Stimulated activated CD4-positive, alpha-beta T cell treated with anti-CD3 and anti-CD28 coated beads, Interleukin-12 subunit alpha, Interleukin-12 subunit beta, amount 100 ng/mL, for 48 hours (primary cell): Measurements from ENCODE around the gene NRL.

Source experiments
- DNase-seq, 3 donors: peaks; one replicate each; pipeline ENCODE4 v3.0.0-alpha.2; 2020; ENCODE audit warnings: low read depth in 2 of 3, low spot score in 1 of 3

Gene NRL

DNA sequence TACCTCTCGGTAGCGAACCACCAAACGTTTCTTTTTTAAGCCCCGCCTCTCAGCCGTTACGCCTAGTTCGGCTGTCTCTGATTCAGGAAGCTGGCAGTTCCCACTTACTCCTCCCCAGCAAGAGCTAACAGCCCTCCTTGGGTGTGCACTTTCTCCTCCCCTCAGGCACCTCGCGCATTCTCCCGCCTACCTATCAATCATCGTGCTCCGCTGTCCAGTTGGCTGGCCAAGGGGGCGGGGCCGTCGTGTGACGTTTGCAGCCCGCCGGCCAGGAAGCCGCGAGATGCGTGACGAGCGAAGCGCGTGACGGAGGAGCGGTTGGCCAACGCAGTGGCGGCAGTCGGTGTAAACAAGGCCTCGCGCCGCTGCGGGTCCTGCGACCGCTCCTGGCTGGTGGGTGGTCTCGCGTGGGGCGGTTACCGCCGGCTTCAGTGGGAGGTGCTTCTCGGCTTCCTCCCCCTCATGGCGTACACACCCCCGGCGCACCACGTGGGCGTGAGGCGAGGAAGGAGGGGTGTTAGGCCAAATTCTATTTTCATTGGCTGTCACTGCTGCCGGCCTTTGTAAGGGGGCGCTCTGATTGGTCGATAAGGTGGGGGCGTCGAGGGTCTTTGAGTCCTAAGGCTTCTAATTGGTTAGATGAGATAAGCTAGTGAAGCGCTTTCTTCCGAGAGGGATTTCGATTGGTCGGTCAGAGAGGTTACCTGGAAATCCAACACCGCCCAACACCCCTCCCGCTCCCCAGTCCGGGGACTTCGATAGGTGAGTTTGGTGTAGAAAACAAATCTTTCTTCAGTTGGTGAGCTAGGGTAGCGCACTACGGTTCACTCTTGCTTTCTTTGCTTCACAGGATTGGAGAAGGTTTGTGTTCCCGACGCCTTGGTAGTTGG lies at the start of gene NRL, which contains the start of gene DCAF11:
Gene NRL (minus strand): TSS at position 418 of the 890 bp plus-strand sequence. CDS start 32,101 bp downstream, outside the sequence.
Gene DCAF11 (plus strand): TSS at position 246 of the 890 bp plus-strand sequence. CDS start 818 bp downstream, outside the sequence.
- peak; percentile 95 to 98 (median 98) for DNase-seq

DNA sequence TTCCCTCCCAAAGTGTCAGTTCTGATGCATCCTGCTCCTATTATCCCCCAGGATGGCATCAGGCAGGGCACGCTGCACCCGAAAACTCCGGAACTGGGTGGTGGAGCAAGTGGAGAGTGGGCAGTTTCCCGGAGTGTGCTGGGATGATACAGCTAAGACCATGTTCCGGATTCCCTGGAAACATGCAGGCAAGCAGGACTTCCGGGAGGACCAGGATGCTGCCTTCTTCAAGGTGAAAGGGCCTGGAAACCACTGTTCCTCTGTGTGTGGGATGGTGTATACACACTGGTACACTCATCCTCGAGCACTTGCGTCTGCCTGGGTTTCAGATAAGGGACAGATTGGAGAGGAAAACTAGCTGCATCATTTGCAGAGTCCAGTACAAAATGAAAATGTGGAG lies 47.3 kb upstream of the NRL start:
- peak in 1 of 3 donors; percentile 26 for DNase-seq

DNA sequence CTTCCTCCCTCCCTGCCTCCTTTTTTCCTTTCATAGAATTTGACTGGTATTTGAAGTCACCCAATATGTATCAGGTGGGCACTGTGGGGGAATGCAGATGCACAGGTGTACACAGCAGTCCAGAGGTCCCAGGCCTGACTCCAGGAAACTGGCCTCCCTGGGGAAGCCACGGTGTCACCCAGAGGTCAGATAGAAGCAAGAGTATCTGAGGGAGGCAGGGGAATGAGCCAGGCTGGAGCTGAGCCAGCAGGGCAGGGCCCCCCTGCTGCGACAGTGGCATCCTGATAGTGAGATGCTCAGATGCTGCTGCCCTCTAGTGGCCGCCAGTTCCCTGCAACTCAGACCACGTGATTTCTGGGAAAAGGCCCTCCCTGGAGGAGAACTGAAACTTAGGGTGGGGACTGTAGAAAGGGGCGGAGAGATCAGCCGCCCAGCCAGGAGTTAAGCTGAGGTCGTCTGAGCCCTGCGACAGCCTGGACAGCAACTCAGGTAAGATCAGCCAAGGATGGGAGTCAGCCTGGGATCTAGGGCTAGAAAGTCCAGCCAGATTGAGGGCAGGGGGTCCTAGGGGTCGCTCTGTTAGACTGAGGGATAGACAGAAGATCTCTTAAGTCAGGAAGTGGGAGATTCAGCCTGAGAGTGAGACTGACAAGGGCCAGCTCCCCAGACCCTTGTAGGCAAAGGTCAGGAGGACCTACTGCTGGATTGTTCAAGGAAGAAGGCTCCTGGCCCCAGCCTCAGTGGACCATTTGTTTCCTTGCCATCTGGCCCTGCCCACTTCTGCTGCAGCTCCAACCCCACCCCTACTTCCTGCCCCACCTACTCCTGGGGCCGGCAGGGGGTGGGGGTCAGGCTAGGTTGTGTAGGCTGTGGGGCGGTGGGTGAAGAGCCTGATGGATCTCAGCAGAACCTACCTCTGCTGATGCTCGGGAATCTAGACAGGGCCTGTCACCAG lies 46.4 kb upstream of the NRL start, which contains the start of gene IRF9:
Gene IRF9 (plus strand): TSS at position 416 of the 955 bp plus-strand sequence. CDS start 880 bp downstream, outside the sequence.
- peak; percentile 92 to 100 (median 98) for DNase-seq

DNA sequence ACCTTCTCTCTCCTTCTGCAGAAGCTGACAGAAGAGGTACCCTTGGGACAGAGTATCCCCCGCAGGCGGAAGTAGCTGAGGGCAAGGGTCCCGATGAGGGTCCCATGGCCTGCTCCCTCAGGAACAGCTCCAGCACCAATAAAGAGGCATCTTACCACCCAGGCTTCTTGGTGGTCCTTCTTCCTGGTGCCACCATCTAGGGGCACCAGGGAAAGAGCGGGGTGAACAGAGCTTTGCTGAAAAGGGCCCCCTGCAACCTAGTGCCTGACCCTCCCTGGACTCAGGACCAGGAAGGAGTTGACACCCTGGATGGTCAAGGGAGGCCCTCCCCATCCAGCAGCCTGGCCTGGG lies 45.7 kb upstream of the NRL start:
- no peak for DNase-seq

DNA sequence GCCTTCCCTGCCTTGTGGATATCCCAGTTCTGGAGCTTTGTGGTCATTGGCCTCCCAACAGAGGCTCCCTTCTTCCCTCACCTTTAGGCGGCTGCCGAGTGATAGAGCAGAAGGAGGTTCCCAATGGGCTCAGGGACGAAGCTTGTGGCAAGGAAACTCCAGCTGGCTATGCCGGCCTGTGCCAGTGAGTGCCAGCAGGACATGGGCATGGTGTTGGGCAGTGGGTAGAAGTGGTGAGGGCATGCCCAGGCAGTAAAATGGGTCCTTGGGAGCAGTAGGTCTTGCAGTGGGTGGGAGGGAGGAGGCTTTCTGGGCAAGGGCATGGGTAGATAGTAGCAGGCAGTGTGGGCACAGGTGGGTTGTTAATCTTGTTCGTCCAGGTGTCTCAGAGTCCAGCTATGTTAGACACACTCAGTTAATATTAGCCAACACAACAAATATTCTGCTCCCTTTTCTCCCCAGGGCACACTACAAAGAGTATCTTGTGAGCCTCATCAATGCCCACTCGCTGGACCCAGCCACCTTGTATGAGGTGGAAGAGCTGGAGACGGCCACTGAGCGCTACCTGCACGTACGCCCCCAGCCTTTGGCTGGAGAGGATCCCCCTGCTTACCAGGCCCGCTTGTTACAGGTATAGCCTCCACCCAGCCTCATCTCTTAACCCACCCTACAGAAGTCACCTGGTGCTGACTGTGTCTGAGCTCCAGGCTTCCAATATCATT lies 45.2 kb upstream of the NRL start:
- DNase-seq, result no peak

DNA sequence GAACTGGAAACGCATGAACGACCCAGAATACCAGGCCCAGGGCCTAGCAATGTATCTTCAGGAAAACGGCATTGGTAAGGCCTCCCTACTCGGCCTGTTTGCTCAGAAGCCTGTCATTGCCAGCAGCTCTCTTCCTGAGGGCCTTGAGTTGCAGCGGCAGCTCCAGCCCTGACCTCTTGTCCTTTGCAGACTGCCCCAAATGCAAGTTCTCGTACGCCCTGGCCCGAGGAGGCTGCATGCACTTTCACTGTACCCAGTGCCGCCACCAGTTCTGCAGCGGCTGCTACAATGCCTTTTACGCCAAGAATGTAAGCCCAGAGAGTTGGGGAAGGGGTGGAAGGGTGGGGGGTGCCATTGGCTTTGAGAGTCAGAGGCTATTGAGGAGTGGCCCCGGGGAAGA lies 42.6 kb upstream of the NRL start:
- DNase-seq, result no peak

DNA sequence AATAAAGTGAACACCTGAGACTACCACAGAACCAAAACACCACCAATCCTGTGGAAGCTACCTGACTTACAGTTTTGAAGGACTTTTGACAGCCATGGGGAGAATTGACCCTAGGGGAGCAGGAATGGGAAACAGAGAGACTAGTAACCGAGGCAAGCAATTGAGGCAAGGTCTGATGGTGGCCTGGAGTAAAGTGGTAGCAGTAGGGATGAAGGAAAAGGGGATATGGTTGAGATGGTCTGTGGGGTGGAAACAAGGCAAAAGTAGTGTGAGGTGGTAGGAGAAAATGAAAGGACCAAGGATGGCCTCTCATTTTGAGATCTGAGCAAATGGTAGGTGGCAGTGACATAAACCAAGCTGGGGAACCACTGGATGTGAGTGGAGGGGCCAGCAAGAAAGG lies 42.1 kb upstream of the NRL start:
- no peak for DNase-seq

DNA sequence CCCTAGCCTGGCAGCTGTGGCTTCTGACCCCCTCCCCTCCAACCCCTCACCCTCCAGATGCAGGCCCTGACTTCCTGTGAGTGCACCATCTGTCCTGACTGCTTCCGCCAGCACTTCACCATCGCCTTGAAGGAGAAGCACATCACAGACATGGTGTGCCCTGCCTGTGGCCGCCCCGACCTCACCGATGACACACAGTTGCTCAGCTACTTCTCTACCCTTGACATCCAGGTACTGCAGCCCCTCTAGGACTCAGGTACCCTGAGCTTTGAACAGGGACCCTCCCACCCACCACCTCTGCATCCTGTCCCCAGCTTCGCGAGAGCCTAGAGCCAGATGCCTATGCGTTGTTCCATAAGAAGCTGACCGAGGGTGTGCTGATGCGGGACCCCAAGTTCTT lies 40.4 kb upstream of the NRL start:
- no peak for DNase-seq

DNA sequence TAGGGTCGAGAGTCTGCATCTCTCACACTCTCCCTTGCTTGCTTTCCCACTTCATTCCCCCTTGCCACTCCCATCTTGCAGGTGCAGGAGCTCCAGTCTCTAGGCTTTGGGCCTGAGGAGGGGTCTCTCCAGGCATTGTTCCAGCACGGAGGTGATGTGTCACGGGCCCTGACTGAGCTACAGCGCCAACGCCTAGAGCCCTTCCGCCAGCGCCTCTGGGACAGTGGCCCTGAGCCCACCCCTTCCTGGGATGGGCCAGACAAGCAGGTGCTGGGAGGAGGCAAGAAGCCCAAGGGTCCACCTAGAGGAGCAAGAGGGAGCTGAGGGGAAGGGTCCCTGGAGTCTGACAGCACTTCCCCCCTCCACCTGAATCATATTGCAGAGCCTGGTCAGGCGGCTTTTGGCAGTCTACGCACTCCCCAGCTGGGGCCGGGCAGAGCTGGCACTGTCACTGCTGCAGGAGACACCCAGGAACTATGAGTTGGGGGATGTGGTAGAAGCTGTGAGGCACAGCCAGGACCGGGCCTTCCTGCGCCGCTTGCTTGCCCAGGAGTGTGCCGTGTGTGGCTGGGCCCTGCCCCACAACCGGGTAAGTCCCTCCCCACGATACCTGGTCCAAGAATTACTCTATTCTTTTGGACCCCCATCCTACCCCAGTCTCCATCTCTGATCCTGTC lies 36.8 kb upstream of the NRL start:
- DNase-seq, result no peak

DNA sequence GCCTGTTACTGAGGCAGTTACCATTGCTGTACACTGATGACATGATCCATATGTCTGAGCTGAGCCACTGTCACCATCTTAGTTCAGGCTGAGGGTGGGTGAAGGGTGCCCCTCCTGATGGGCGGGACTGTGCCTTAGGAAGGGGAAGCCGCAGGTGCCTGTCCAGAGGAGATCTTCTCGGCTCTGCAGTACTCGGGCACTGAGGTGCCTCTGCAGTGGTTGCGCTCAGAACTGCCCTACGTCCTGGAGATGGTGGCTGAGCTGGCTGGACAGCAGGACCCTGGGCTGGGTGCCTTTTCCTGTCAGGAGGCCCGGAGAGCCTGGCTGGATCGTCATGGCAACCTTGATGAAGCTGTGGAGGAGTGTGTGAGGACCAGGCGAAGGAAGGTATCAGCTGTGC lies 36.2 kb upstream of the NRL start:
- DNase-seq, result no peak

DNA sequence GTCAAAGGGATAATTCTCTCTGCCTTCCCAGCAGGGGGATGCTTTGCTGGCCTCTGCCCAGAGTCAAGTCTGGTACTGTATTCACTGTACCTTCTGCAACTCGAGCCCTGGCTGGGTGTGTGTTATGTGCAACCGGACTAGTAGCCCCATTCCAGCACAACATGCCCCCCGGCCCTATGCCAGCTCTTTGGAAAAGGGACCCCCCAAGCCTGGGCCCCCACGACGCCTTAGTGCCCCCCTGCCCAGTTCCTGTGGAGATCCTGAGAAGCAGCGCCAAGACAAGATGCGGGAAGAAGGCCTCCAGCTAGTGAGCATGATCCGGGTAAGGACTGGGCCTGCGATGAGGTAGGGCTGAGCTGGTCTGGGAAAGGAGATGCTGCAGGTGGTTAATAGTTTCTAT lies 35.8 kb upstream of the NRL start:
- no peak for DNase-seq

DNA sequence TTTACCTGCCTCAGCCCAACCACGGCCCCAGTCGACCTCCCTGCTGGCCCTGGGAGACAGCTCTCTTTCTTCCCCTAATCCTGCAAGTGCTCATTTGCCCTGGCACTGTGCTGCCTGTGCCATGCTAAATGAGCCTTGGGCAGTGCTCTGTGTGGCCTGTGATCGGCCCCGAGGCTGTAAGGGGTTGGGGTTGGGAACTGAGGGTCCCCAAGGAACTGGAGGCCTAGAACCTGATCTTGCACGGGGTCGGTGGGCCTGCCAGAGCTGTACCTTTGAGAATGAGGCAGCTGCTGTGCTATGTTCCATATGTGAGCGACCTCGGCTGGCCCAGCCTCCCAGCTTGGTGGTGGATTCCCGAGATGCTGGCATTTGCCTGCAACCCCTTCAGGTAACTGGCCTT lies 35.3 kb upstream of the NRL start:
- no peak for DNase-seq

DNA sequence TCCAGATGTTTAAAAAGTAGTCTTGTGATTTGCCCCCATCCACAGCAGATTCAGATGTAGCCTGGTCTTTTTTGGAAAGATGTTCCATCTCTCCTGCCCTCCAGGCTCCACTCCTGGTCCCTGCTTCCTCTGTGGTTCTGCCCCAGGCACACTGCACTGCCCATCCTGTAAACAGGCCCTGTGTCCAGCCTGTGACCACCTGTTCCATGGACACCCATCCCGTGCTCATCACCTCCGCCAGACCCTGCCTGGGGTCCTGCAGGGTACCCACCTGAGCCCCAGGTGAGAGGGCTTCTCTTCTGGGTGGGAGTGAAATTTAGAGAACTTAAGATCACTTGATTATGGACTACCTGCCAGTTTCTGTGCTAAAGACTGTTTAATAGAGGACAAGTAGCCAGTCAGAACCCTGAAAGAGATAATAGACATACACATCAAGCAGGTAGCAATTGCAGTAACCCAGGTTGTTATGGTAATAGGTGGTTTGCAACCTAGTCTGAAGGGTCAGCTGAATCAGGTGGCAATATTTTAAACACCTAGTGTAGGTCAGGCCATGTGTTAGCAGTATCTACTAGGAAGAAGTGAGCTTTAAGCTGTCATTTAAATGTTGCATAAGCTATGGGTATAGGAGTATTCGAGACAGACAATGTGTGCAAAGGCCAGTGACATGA lies 34.7 kb upstream of the NRL start:
- no peak for DNase-seq

DNA sequence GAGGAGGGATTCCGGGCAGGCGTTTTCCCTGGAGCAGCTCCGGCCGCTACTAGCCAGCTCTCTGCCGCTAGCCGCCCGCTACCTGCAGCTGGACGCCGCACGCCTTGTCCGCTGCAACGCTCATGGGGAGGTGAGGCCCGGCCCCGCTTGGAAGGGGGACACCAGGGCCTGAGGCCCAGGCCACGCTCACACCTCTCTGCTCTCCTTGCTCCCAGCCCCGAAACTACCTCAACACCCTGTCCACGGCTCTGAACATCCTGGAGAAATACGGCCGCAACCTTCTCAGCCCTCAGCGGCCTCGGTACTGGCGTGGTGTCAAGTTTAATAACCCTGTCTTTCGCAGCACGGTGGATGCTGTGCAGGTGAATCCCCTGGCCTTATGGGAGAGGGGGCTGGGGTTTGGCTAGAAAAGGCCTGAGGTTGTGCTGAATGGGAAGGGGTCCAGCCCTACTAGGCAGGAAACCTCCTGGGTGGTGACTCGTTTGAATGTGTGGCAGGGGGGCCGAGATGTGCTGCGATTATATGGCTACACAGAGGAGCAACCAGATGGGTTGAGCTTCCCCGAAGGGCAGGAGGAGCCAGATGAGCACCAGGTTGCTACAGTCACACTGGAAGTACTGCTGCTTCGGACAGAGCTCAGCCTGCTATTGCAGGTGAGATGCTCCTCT lies 33.1 kb upstream of the NRL start:
- DNase-seq, result no peak

DNA sequence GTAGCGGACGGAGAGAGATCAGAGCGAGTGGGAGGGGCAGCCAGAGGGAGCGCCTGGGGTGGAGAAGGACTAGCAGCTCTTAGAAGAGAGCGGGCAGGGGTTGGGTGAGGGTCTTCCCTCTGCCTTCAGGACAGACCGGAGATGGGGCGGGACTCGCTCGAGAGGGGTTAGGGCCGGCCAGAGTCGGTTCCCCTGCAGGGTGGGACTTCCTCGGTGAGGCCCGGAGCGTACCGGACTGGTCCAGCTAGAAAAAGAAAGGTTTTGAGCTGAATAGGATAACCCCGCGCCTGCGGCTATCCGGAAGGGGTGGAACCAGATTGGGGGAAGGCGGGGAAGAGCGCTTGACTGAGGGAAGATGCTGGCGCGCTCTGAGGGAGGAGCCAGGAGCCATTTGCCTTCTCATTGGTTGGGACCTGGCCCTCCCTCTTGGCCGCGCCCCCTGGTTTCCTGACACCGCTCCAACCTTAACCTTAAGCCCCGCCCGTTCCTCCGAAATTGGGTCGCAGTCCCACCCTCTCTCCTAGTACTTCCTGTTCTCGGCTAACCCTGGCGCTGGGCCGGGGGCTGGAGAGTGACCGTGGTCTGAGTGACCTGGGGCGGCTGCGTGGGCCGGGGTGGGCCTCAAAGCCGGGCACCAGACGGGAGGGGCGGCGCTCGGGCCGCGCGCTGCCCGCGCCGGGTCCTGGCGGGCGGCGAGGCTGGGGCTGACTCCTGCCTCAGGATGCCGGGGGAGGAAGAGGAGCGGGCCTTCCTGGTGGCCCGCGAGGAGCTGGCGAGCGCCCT lies 32.4 kb upstream of the NRL start, which contains the start of gene RNF31:
Gene RNF31 (plus strand): TSS at position 521 of the 783 bp plus-strand sequence. CDS start 201 bp downstream, at position 722.
- DNase-seq, result peak; percentile 96 to 98 (median 96)

DNA sequence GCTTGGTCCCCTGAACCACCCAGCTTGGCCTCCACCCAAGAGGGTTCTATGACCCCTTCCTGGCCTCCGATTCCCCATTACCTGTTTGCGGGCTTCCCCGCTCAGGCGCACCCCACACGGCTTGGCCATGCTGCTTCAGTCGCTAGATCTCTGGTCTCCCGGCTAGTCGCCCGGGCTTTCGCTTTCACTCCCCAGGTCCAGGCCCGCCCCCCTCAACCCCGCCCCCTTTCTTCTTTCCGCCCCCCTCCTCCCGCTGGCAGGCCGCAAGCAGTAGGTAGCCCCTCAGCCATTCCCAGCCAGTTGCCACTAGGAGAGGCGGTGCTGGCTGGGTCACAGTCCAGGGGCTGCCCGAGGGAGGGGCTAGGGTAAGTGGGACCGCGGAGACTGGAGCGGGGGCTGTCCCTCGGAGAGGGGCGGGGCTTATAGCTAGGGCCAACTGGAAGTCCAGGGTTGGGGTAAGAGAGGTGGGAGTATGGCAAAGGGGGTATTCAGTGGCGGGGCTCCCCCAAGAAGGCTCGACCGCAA lies 31.8 kb upstream of the NRL start, which contains the start of gene PSME2:
Gene PSME2 (minus strand): TSS at position 158 of the 525 bp plus-strand sequence. CDS start 29 bp downstream, at position 129.
- peak; percentile 85 to 92 (median 92) for DNase-seq

DNA sequence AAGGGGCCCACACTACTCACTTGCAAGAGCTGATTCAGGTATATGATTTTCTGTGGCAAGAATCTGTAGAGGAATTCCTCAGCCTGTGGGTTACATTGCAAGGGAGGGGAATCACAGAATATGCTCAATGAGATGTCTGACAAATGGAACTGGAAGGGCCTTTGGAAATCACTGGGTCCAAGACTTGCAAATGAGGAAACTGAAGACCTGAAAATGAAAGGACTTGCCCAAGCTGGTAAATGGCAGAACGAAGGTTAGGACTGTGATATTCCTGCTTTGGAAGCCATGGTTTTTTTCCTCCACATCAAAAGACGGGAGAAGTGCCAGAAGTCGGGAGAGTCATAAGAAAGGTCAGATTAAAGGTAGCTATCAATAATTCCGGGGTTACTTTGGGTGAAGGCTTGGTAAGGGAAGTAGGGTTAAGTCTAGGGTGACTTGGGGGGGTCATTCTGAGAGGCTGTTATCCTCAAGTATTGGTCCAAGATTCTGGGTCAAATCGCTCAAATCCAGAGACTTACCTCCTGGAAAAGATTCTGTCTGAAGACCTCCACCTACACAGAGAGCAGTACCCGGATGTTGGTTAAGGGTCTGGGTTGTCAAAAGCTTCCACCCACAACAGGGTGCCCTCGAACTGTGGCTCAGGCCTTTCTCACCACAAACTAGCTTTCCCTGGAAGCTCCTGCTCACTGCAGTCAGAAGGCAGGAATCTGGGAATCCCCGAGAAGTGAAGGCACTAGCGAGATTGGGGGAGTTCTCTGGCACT lies 31.1 kb upstream of the NRL start:
- no peak for DNase-seq
